Measurements from ENCODE around the gene EXTL1. TPM values are rescaled to one million over a fixed set of nuclear protein-coding genes. Genes with fewer than 3 reads are reported as not detected.

The EXTL1 gene
- polyA plus RNA-seq, 3 donors from 2014 or later, result not detected

DNA sequence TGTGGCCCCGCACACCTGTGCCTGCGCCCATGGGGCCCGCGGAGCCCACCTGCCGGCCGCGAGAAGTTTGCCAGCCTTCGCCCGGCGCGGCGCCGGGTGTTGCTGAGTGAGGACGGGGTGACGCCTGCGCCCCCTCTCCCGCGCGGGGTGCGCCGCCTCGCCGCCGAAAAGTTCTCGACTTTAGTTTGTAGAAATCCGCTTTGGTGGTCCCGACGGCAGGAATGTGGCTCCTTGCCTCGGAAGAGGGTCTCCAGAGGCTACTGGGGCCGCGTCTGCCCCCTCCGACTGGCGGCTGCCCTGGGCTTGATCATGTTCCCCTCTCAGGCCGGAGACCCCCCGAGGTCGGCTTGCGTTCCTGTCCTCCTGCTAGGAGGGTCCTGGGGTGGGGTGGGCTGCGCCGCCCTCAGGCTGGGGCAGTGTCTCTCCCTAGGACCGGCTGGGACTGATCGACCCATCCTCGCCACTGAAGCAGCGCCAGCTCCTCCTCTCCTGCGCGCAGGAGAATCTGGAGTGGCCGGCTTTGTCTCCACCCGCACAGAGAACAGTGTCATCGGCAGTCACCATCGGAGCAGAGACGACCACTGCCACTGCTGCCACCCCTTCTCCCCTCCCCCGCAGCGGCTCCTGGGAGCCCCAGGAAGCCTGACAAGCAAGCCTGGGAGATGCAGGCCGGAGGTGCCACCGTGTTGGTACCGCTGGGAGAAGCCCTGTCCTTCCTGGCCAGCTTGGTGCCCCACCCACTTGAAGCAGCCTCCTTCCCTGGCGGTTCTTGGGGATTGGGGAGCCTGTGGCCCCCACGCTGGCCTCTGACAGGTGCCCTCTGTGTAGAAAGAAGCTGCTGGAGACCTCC, 24.9 kb downstream of the EXTL1 start:
- Mint-ChIP-seq H3K36me3 (no peaks in the 10 kb centered on the region), H3K27me3 (ENCODE audit: low read depth in 3 of 3) (peaks cover 14 to 34% (median 20%) of the 10 kb centered on the region in 3 donors), H3K4me1 (no peaks in the 10 kb centered on the region), H3K9me3 (no peaks in the 10 kb centered on the region), H3K4me3 (no peak overlapping the region), H3K27ac (no peak overlapping the region)
- no peak for DNase-seq

DNA sequence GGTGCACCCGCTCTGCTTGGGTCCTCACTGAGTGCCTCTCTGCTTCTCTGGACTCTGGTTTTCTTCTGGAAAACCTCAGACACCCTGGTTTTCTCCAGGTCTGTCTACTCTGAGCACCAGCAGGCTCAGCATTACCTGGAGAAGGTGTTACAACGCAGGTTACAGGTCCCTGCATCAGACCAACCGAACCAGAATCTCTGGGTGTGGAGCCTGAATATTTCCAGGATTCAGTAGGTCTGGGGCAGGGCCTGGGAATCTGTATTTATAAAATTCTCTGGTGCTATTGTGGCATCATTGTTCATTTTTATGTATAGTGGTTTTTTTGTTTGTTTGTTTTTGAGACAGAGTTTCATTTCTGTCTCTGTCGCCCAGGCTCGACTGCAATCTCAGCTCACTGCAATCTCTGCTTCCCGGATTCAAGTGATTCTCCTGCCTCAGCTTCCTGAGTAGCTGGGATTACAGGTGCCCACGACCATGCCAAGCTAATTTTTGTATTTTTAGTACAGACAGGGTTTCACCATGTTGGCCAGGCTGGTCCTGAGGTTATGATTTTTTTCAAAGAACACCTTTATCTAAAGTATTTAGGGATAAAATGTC, 25.8 kb downstream of the EXTL1 start:
- Mint-ChIP-seq H3K27ac (no peak overlapping the region), H3K27me3 (ENCODE audit: low read depth in 3 of 3) (peaks cover 18 to 40% (median 20%) of the 10 kb centered on the region in 3 donors), H3K9me3 (no peaks in the 10 kb centered on the region), H3K36me3 (no peaks in the 10 kb centered on the region), H3K4me3 (no peak overlapping the region), H3K4me1 (no peaks in the 10 kb centered on the region)
- DNase-seq, result no peak

DNA sequence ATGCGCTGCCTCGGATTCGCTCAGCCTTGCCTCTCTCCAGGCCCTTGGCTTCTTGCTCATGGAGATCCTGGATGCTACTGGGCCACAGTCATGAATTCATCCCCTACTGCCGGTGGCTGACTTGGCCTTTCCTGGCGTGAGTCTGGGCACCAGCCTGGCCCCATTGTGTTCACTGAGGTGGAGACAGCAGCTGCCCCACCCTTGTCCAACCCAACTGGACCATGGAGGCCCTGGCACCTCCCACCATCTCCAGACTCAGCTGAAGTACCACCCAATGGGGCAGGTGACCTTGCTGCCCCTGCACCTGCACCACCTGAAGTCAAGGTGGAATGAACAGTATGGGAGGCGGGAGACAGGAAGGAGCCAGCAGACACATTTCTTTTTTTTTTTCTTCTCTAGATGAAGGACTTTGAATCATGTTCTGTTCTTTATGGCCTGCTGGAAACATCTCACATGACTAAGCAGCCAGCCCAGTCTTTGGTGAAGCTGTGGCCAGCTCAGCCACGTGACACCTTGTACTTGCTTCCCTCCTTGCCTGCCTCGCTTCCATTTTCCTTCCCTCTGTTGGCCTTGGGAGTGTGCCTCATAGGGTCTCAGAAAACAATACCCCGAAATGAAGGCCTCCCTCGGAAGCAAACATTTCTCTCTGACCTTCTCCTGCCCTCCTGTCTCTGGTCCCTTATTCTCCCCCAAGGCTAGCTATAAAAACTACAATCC, 28.1 kb downstream of the EXTL1 start:
- Mint-ChIP-seq H3K27me3 (ENCODE audit: low read depth in 3 of 3) (peaks cover 14 to 35% (median 14%) of the 10 kb centered on the region in 3 donors), H3K27ac (no peak overlapping the region), H3K36me3 (no peaks in the 10 kb centered on the region), H3K4me3 (no peak overlapping the region), H3K9me3 (no peaks in the 10 kb centered on the region), H3K4me1 (no peaks in the 10 kb centered on the region)
- DNase-seq, result no peak

DNA sequence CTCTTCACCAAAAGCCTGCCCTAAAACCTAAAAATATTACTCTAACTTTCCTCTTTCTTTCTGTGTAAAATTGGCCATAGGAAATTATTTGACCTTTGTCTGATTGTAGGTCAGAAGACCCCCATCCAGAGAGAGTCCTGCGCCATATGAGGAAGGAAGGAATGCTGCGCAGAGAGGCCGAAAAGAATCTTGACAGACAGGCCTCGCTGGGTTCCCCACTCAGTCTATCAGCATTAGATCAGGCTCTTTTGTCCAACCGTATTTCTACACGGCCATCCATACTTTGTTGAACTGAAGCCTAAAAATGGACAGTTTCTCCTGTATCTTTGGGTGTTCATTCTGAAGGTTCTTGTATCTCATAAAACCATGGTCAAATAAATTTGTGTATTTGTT, 28.7 kb downstream of the EXTL1 start:
- DNase-seq, result no peak
- Mint-ChIP-seq H3K27ac (no peak overlapping the region), H3K36me3 (no peaks in the 10 kb centered on the region), H3K4me3 (no peak overlapping the region), H3K27me3 (ENCODE audit: low read depth in 3 of 3) (peaks cover 13 to 32% (median 14%) of the 10 kb centered on the region in 3 donors), H3K4me1 (no peaks in the 10 kb centered on the region), H3K9me3 (no peaks in the 10 kb centered on the region)

DNA sequence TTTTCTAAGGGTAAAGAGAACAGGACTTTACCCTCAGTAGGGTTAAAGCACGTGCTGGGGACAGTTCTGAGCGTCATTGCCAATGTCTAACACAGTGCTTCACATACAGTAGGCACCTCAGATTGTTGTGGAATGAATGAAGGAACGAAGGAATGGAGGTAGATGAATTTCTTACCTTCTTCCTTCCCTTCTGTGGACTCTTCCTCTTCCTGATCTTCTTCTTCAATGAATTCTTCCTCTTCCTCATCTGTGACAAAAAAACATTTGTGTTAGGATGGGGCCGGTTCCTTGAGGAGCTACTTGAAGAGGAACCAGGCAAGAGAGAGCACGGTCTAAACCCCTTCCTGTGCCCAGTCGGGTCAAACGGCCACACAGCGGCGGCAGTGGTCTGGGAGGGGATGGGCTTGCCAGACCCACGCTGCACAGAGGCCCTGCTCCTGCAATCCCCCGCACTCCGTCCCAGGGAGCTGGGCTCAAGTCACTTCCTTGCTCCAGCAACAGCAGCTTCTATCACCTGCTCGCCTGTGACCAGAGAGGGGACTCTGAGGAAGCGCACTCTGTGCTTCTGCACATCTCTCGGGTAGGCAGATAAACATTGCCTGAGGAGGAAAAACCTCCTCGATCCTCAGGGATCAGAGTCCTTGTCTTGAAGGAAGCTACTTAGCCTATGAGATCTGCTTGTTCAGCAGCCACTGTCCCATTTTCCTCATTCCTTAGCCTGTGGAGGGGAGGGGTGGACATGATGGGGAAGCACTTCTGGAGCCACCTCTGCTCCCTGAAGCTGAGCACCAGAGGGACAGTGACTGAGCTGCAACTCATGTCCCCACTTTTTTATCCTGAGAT, 32.4 kb downstream of the EXTL1 start:
- Mint-ChIP-seq H3K9me3 (no peaks in the 10 kb centered on the region), H3K27me3 (ENCODE audit: low read depth in 3 of 3) (peaks cover 5 to 29% (median 6%) of the 10 kb centered on the region in 3 donors), H3K4me3 (no peak overlapping the region), H3K36me3 (no peaks in the 10 kb centered on the region), H3K27ac (no peak overlapping the region), H3K4me1 (no peaks in the 10 kb centered on the region)
- no peak for DNase-seq

DNA sequence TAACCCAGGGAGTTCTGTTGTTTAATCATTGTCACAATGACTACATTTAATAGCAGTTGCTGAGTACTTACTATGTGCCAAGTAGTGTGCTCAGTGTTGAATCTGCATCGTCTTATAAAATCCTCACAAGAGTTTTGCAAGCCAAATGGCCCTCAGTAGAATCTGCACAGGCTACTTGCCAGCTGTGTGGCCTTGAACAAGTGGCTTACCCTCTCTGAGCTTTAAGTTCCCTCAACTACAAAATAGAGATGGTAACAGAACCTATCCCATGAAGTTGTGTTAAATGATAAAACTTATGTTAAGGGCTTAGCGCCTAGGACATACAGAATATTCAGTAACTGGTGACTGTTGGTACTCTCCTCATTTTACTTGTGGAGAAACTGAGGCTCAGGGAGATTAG, 33.5 kb downstream of the EXTL1 start:
- Mint-ChIP-seq H3K27me3 (ENCODE audit: low read depth in 3 of 3) (peaks cover 3 to 32% (median 6%) of the 10 kb centered on the region in 3 donors), H3K9me3 (no peaks in the 10 kb centered on the region), H3K27ac (no peak overlapping the region), H3K4me1 (no peaks in the 10 kb centered on the region), H3K4me3 (no peak overlapping the region), H3K36me3 (no peaks in the 10 kb centered on the region)
- no peak for DNase-seq

DNA sequence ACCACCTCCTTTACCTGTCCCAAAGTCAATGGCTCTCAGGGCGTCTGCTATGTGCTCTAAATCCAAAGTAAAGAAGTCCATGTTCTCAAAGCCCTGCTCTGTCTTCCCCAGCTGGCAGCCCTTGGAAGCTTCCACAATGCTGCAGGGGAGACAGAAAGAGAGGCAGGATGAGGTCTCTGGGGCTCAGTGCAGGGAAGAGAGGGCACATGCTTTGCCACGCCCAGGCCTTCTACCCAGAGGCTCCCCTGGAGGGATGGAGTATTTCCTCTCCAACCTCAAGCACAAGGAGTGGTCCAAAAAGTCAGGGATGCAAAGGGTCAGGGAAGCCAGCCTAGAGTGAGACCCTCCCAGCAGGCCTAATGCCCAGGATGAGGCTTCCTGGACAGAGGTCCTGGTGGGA, 35.6 kb downstream of the EXTL1 start:
- no peak for DNase-seq
- Mint-ChIP-seq H3K4me3 (no peak overlapping the region), H3K9me3 (no peaks in the 10 kb centered on the region), H3K27ac (no peak overlapping the region), H3K36me3 (no peaks in the 10 kb centered on the region), H3K27me3 (ENCODE audit: low read depth in 3 of 3) (peaks cover 1 to 26% (median 3%) of the 10 kb centered on the region in 3 donors), H3K4me1 (no peaks in the 10 kb centered on the region)

DNA sequence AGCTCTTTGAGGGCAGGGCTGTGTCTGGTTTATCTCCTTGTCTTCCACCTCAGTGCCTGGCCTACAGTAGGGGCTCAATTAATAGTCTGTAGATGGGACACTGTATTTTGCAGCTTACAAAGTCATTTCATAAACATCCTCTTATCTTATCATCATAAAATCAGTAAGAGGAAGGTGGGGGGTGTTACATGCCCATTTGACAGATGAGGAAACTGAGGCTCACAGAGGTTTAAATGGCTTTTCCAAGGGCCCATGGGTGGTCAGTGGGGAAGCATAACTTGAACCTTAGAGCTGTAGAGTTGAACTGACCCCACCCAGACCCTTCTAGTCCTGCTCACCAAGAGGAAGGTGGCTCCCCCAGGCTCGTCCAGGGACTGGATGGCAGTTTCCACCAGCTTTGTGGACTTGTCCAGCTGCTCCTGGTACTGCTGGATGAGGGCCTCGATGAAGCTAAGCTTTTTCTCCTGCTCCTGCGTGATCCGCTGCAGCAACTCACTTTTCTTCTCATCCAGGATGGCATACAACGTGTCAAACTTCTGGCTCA, 36.5 kb downstream of the EXTL1 start:
- Mint-ChIP-seq H3K27me3 (ENCODE audit: low read depth in 3 of 3) (peaks cover 1 to 24% (median 3%) of the 10 kb centered on the region in 3 donors), H3K9me3 (no peaks in the 10 kb centered on the region), H3K36me3 (no peaks in the 10 kb centered on the region), H3K4me1 (no peaks in the 10 kb centered on the region), H3K4me3 (no peak overlapping the region), H3K27ac (no peak overlapping the region)
- DNase-seq, result no peak

DNA sequence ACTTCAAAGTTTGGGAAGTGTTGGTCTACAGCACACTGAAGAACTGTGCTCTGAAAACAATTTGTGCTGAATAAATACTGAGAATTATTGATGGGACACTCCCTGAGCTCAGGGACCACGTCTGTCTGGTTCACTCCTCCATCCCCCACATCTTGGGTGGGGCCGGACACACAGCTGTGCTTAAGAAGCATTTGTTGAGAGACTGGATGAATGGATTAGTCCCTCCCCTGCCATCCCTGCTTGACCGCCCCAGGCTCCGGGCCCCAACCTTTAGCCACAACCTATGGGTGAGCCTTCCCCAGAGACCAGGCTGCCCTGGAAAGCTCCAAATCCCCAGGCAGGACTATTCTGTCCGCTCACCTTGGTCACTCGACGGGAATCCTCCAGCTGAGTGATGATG, 38.3 kb downstream of the EXTL1 start:
- Mint-ChIP-seq H3K4me1 (no peaks in the 10 kb centered on the region), H3K4me3 (no peak overlapping the region), H3K36me3 (no peaks in the 10 kb centered on the region), H3K27me3 (ENCODE audit: low read depth in 3 of 3) (peaks cover 0 to 17% (median 1%) of the 10 kb centered on the region in 3 donors), H3K27ac (no peak overlapping the region), H3K9me3 (no peaks in the 10 kb centered on the region)
- no peak for DNase-seq

DNA sequence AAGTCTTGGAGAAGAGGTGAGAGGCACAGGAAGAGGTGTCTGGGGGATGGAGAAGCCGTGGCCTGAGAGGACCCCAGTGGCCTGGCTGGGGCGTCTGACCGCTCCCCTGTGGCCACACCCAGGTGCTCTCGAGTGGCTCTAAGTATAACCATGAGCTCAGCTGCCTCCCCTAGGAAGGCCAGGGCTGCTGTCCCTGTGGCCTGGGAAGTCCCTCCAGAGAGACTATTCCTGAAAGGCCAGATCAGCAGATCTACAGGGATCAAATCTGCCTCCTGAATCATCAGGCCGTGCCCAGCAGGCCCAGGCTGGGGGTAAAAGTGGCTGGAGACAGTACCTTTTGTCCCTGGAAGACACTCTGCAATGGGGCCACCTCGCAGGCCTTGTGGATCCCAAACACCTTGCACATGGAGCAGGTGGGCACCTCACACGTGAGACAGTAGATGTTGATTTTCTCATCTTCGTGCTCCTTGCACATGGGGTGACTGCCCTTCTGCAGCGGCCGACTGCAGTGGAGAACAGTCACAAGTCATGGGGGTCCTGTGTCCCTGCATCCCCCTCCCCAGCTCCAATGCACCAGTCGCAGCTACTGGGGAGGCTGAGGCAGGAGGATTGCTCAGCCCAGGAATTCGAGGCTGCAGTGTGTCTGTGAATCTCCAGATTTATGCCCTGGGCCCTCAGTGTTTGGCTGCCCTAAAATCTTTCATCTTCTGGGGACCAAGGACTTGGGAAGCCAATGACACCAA, 39.4 kb downstream of the EXTL1 start:
- H3K4me3 Mint-ChIP-seq, result no peak overlapping the region
- H3K36me3 Mint-ChIP-seq, result no peaks in the 10 kb centered on the region
- no peak for DNase-seq
- peaks cover 0 to 17% (median 1%) of the 10 kb centered on the region in 3 donors for H3K27me3 Mint-ChIP-seq (ENCODE audit: low read depth in 3 of 3)
- H3K9me3 Mint-ChIP-seq, result no peaks in the 10 kb centered on the region
- no peaks in the 10 kb centered on the region for H3K4me1 Mint-ChIP-seq
- no peak overlapping the region for H3K27ac Mint-ChIP-seq

DNA sequence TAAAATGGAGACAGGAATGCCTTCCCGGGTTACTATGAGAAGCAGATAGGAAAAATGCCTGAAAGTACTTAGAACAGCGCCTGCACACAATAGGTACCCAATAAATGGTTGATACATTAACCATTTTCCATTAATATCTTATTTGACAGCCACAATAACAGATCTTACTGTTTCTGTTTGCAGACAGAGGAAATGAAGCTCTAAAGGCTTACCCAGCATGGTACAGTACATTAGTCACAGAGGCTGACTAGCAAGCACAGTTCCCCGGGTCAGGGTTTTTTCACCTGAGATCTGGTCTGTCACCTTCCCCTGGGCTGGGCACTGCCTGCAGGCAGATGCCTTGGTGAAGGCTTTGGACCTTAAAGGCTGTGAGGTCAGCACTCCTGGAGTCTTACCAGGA, 43.0 kb downstream of the EXTL1 start:
- Mint-ChIP-seq H3K4me1 (no peaks in the 10 kb centered on the region), H3K27me3 (ENCODE audit: low read depth in 3 of 3) (peaks cover 1 to 13% (median 3%) of the 10 kb centered on the region in 3 donors), H3K36me3 (no peaks in the 10 kb centered on the region), H3K27ac (no peak overlapping the region), H3K9me3 (no peaks in the 10 kb centered on the region), H3K4me3 (no peak overlapping the region)
- no peak for DNase-seq

DNA sequence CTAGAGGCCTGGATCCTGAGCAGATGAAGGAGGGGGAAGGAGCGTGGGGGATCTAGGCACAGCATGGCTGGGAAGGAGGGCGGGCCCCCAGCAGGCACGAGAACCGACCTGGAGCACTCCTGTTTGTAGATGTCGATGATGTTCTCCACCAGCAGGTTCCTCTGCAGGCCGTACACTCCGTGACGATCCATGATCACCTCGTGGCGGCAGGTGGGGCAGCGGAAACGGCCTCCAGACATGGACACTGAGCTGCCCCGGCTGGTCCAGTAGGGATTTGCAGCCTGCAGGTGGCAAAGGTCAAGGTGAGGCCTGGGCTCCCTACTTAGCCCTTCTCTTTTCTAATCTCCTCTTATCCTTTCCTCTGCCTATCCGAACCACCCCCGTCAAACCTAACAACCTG, 44.6 kb downstream of the EXTL1 start:
- no peaks in the 10 kb centered on the region for H3K4me1 Mint-ChIP-seq
- peaks cover 0 to 17% (median 3%) of the 10 kb centered on the region in 3 donors for H3K27me3 Mint-ChIP-seq (ENCODE audit: low read depth in 3 of 3)
- no peaks in the 10 kb centered on the region for H3K9me3 Mint-ChIP-seq
- H3K27ac Mint-ChIP-seq, result no peak overlapping the region
- no peak for DNase-seq
- no peak overlapping the region for H3K4me3 Mint-ChIP-seq
- no peaks in the 10 kb centered on the region for H3K36me3 Mint-ChIP-seq

DNA sequence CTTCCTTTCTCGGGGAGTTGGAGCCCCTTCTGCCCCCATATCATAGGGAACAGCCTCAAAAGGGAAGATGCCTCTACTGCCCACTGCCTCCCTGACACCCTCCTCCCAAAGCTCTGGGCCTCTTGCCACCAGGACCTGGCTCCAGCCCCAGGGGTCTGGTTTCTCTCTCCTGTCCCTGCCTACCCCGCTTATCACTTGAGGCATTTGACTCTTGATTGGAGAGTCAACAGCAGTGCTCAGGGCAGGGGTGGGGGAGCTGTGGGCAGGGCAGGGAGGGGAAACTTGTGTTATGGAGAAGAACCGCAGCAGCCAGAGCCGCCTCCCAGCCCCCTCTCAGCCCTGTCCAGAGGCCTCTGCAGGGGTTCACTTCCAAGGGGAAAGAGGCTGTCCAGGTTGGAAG, 45.3 kb downstream of the EXTL1 start:
- no peak for DNase-seq
- Mint-ChIP-seq H3K27me3 (ENCODE audit: low read depth in 3 of 3) (peaks cover 0 to 21% (median 3%) of the 10 kb centered on the region in 3 donors), H3K9me3 (no peaks in the 10 kb centered on the region), H3K4me3 (no peak overlapping the region), H3K27ac (no peak overlapping the region), H3K4me1 (no peaks in the 10 kb centered on the region), H3K36me3 (no peaks in the 10 kb centered on the region)
